ENCODE measurements around the gene CAMKK2.

- TF ChIP-seq CTCF (conservative IDR thresholded peaks at IDR 0.05; ENCODE audit: low read depth, low read length) (no peak), POLR2A (IDR thresholded peaks at IDR 0.05; ENCODE audit: low read depth, low read length) (no peak)
These were observed 67.4 kb downstream of the CAMKK2 start for GRCh38 chr12:121228919-121229665.
